H1 (cell line): ENCODE data around the gene C5. TPM values are rescaled to one million over a fixed set of nuclear protein-coding genes. Genes with fewer than 3 reads are reported as not detected.

Experiments used
- CTCF ChIA-PET: fragments of 300-600 bp; sonication (Branson Sonifier 250); formaldehyde crosslinking; loops from one replicate; lab custom pipeline; 2021; ENCODE audit not compliant: partially characterized antibody; lab: Charles Lee
- POLR2A ChIA-PET: fragments of 300-600 bp; sonication (Branson Sonifier 250); formaldehyde crosslinking; loops from one replicate; lab custom pipeline; 2021; ENCODE audit warnings: inconsistent platforms; ENCODE audit not compliant: partially characterized antibody; lab: Charles Lee
- DNase-seq, 2 experiments: peaks; one replicate each; pipeline versions ENCODE4 v3.0.0 to v3.0.0-alpha.2; 2010 to 2022; ENCODE audit warnings: low spot score in 2 of 2, low read depth in 1 of 2, mixed read lengths in 1 of 2
- FAIRE-seq: peaks from 2 replicates; lab custom pipeline; 2011; peaks lifted over from hg19 to GRCh38; lab: Jason Lieb, UNC
- H2AFZ ChIP-seq: 2 replicates; pipeline ENCODE4 v1.8.1; 2012; ENCODE audit warnings: low read length, inconsistent platforms
- H2AK5ac ChIP-seq: 2 replicates; pipeline ENCODE4 v1.6.1; 2013; ENCODE audit warnings: low read depth, low read length
- H2BK120ac ChIP-seq: replicated peaks from 2 replicates; pipeline ENCODE3; 2013; ENCODE audit warnings: low read depth, low read length, inconsistent platforms
- H2BK12ac ChIP-seq: 2 replicates; pipeline ENCODE4 v1.6.1; 2013; ENCODE audit warnings: low read depth, low read length
- H2BK15ac ChIP-seq: 2 replicates; pipeline ENCODE4 v1.6.1; 2013; ENCODE audit warnings: low read length
- H2BK20ac ChIP-seq: 2 replicates; pipeline ENCODE4 v1.6.1; 2013; ENCODE audit warnings: low read length
- H2BK5ac ChIP-seq: 2 replicates; pipeline ENCODE4 v1.6.1; 2013; ENCODE audit warnings: low read depth, low read length
- H3K14ac ChIP-seq: 2 replicates; pipeline ENCODE4 v1.6.1; 2013; ENCODE audit warnings: inconsistent platforms; ENCODE audit not compliant: insufficient read length
- H3K18ac ChIP-seq: 2 replicates; pipeline ENCODE4 v1.6.1; 2013; ENCODE audit warnings: low read length; ENCODE audit errors: extremely low read depth
- H3K23ac ChIP-seq: 2 replicates; pipeline ENCODE4 v1.6.1; 2013; ENCODE audit warnings: inconsistent platforms; ENCODE audit not compliant: insufficient read length
- H3K23me2 ChIP-seq: 2 replicates; pipeline ENCODE4 v1.6.1; 2013; ENCODE audit warnings: low read depth, low read length
- H3K27ac ChIP-seq: 2 replicates; pipeline ENCODE4 v1.6.1; 2011; ENCODE audit warnings: low read depth, low read length, inconsistent platforms
- H3K27me3 ChIP-seq, 4 experiments: replicated peaks in 1 of 4; 1 replicate in 1 of 4; 2 replicates in 3 of 4; pipeline versions ENCODE4 v1.6.1 to v1.8.1; 2011 to 2013; ENCODE audit warnings: low read length in 3 of 4, mild to moderate bottlenecking in 3 of 4, inconsistent platforms in 2 of 4, mixed read lengths in 2 of 4, moderate library complexity in 1 of 4; ENCODE audit not compliant: control insufficient read depth in 3 of 4, insufficient read depth in 3 of 4; ENCODE audit errors: extremely low read depth in 1 of 4
- H3K36me3 ChIP-seq, 4 experiments: 2 replicates each; pipeline versions ENCODE4 v1.6.1 to v1.8.1; 2011 to 2013; ENCODE audit warnings: mild to moderate bottlenecking in 4 of 4, low read length in 3 of 4, moderate library complexity in 2 of 4, control low read depth in 1 of 4, inconsistent platforms in 1 of 4; ENCODE audit not compliant: insufficient read depth in 4 of 4, control insufficient read depth in 2 of 4
- H3K4ac ChIP-seq: replicated peaks from 2 replicates; pipeline ENCODE3; 2013; ENCODE audit warnings: low read length, low read depth, mixed read lengths, inconsistent platforms; ENCODE audit not compliant: insufficient read length
- H3K4me1 ChIP-seq, 4 experiments: replicated peaks in 1 of 4; 1 replicate in 1 of 4; 2 replicates in 3 of 4; pipeline versions ENCODE4 v1.6.1 to v1.8.1; 2011 to 2013; ENCODE audit warnings: low read length in 3 of 4, inconsistent platforms in 2 of 4, mixed read lengths in 1 of 4; ENCODE audit not compliant: insufficient read depth in 4 of 4, control insufficient read depth in 3 of 4
- H3K4me2 ChIP-seq, 2 experiments: 2 replicates each; pipeline versions ENCODE4 v1.6.1 to v1.8.1; 2011 to 2013; ENCODE audit warnings: low read depth in 2 of 2, low read length in 2 of 2, control low read depth in 1 of 2, inconsistent platforms in 1 of 2, mild to moderate bottlenecking in 1 of 2; ENCODE audit not compliant: insufficient read depth in 1 of 2
- H3K4me3 ChIP-seq, 4 experiments: fragments of 200-600, 300-600 bp in 1 of 4; sonication (generic), shearing (Covaris generic), sonication (Bioruptor Twin) in 1 of 4; 2 replicates each; pipeline versions ENCODE4 v1.5.1 to v1.8.1; 2011 to 2016; ENCODE audit warnings: low read length in 4 of 4, low read depth in 3 of 4, control low read depth in 2 of 4, inconsistent platforms in 2 of 4, mild to moderate bottlenecking in 2 of 4, mixed read lengths in 1 of 4, moderate library complexity in 1 of 4; ENCODE audit not compliant: insufficient read depth in 2 of 4; ENCODE audit errors: extremely low read depth in 1 of 4
- H3K56ac ChIP-seq: replicated peaks from 2 replicates; pipeline ENCODE3; 2013; ENCODE audit warnings: low read depth, mild to moderate bottlenecking, mixed read lengths, low read length, inconsistent platforms; ENCODE audit not compliant: insufficient read length
- H3K79me1 ChIP-seq: 2 replicates; pipeline ENCODE4 v1.6.1; 2013; ENCODE audit warnings: low read depth, low read length, control low read depth
- H3K79me2 ChIP-seq, 2 experiments: 2 replicates each; pipeline versions ENCODE4 v1.6.1 to v1.8.1; 2012 to 2013; ENCODE audit warnings: low read length in 2 of 2, mild to moderate bottlenecking in 2 of 2, inconsistent platforms in 1 of 2; ENCODE audit not compliant: insufficient read depth in 2 of 2, control insufficient read depth in 1 of 2
- H3K9ac ChIP-seq, 4 experiments: replicated peaks in 1 of 4; 1 replicate in 1 of 4; 2 replicates in 3 of 4; pipeline versions ENCODE4 v1.6.1 to v1.8.1; 2011 to 2013; ENCODE audit warnings: low read depth in 3 of 4, low read length in 3 of 4, control low read depth in 2 of 4, mild to moderate bottlenecking in 2 of 4, moderate library complexity in 2 of 4, inconsistent platforms in 1 of 4; ENCODE audit errors: extremely low read depth in 1 of 4
- H3K9me3 ChIP-seq, 2 experiments: 2 replicates each; pipeline versions ENCODE4 v1.6.1 to v1.8.1; 2012 to 2013; ENCODE audit warnings: mild to moderate bottlenecking in 2 of 2, moderate library complexity in 2 of 2, control low read depth in 1 of 2, inconsistent platforms in 1 of 2, low read depth in 1 of 2, low read length in 1 of 2, mixed read lengths in 1 of 2; ENCODE audit not compliant: insufficient read depth in 2 of 2
- H4K20me1 ChIP-seq, 2 experiments: replicated peaks in 1 of 2; 2 replicates each; pipeline versions ENCODE3 to v1.8.1; 2011 to 2013; ENCODE audit warnings: inconsistent platforms in 2 of 2, low read length in 2 of 2, mild to moderate bottlenecking in 1 of 2; ENCODE audit not compliant: insufficient read depth in 2 of 2, control insufficient read depth in 1 of 2
- H4K5ac ChIP-seq: 2 replicates; pipeline ENCODE4 v1.6.1; 2013; ENCODE audit warnings: low read length, low read depth, mixed read lengths, inconsistent platforms; ENCODE audit not compliant: insufficient read length
- H4K8ac ChIP-seq: 2 replicates; pipeline ENCODE4 v1.8.0; 2013; ENCODE audit warnings: mild to moderate bottlenecking, moderate library complexity, low read length, inconsistent platforms; ENCODE audit not compliant: insufficient read depth; ENCODE audit errors: extremely low read depth
- H4K91ac ChIP-seq: replicated peaks from 2 replicates; pipeline ENCODE3; 2013; ENCODE audit warnings: low read length, mixed read lengths, inconsistent platforms; ENCODE audit not compliant: insufficient read length
- CBX5 ChIP-seq: fragments of 300-800, 300-1000 bp; sonication (generic); IDR thresholded peaks from 2 replicates; pipeline ENCODE4 v1.7.1; 2016; ENCODE audit warnings: antibody characterized with exemption, low read length, low read depth
- KDM5A ChIP-seq: fragments of 200-600 bp; IDR thresholded peaks from 2 replicates; pipeline ENCODE4 v1.7.1; 2012; ENCODE audit warnings: mild to moderate bottlenecking, low read length, inconsistent platforms, mixed read lengths
- POLR2AphosphoS5 ChIP-seq: IDR thresholded peaks from 2 replicates; pipeline ENCODE4 v1.6.1; 2011; ENCODE audit warnings: low read depth, low read length
- RXRA ChIP-seq: IDR thresholded peaks from 2 replicates; pipeline ENCODE4 v1.6.1; 2011; ENCODE audit warnings: low read depth, mild to moderate bottlenecking, low read length, moderate library complexity; ENCODE audit not compliant: insufficient read depth
- SAP30 ChIP-seq: fragments of 300-600 bp; sonication (generic); IDR thresholded peaks from 2 replicates; pipeline ENCODE4 v1.7.1; 2012; ENCODE audit warnings: low read length, moderate library complexity, mild to moderate bottlenecking, inconsistent platforms; ENCODE audit not compliant: insufficient read depth, insufficient replicate concordance
- SIRT6 ChIP-seq: IDR thresholded peaks from one replicate; pipeline ENCODE4 v1.7.1; 2012; ENCODE audit warnings: low read length, inconsistent platforms
- polyA plus RNA-seq, 7 experiments: library from polyadenylated mRNA; depleted of rRNA in 3 of 7; stranded (reverse) in 5 of 7; unstranded in 2 of 7; fragments of >200 nt in 5 of 7; fragments of 200-250 nt in 2 of 7; gene quantifications; 1 replicate in 5 of 7; 2 replicates in 1 of 7; 4 replicates in 1 of 7; pipeline versions ENCODE4 v1.2.1 to v1.2.3, GENCODE V29; 2011 to 2013; ENCODE audit warnings: missing spikeins in 2 of 7, mixed read lengths in 2 of 7
- total RNA-seq: library from RNA; stranded (reverse); fragmentation: NEBNext Ultra II Directional; extraction: Animal tissue kit (Norgen Biotek cat#: 25700); gene quantifications from 2 replicates; pipeline ENCODE4 v1.2.1, GENCODE V29; 2021

The C5 gene
- total and polyA plus RNA-seq, 2 of the 8 experiments (the other 6 are each of a cell fraction or from before 2014, with no cell fraction given): 0.24 to 0.35 TPM

DNA sequence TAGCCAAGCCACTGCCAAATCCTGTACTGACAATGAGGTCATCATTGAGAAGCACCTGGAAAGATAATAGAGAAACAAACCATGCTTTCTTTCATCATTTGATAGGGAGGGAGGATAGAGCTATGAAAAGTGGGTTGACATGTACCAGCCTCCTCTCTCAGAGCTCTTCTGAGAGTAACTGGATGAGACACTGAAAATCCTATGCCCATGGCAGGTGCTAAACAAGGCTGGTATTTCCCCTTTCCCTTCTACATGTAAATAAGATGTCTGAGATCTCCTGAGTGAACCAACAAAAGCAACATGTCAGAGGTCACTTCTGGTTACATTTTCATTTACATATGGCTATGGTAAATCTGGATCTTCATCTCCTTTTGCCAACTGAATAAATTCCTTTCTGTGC is 78.1 kb downstream of the C5 start:
- TF ChIP-seq POLR2AphosphoS5 (no peak), CBX5 (no peak), SAP30 (no peak), SIRT6 (no peak), RXRA (no peak), KDM5A (no peak)
- Histone ChIP-seq H2BK120ac (no peak overlapping the region), H3K4me1 (peaks cover 0 to 4% (median 0%) of the 10 kb centered on the region in 4 experiments; a peak in 1 of 7 replicates), H3K79me2 (no peaks in the 10 kb centered on the region), H2BK15ac (no peak overlapping the region), H3K23ac (no peak overlapping the region), H3K4me2 (no peak overlapping the region), H2BK20ac (no peak overlapping the region), H3K9ac (no peak overlapping the region), H3K23me2 (no peaks in the 10 kb centered on the region), H4K20me1 (no peaks in the 10 kb centered on the region), H3K4ac (no peak overlapping the region), H4K91ac (no peak overlapping the region), H3K36me3 (no peaks in the 10 kb centered on the region), H2BK12ac (no peak overlapping the region), H3K27me3 (no peaks in the 10 kb centered on the region), H3K79me1 (no peaks in the 10 kb centered on the region), H4K8ac (no peak overlapping the region), H3K18ac (no peak overlapping the region), H2BK5ac (no peak overlapping the region), H4K5ac (no peak overlapping the region), H3K14ac (no peak overlapping the region), H2AK5ac (no peak overlapping the region), H3K9me3 (no peaks in the 10 kb centered on the region), H3K56ac (no peak overlapping the region), H3K27ac (no peak overlapping the region), H3K4me3 (no peak overlapping the region), H2AFZ (no peak overlapping the region; the same call in 1 of the 2 replicates)
- no peak for FAIRE-seq
- POLR2A ChIA-PET: no interaction called here
- CTCF ChIA-PET: interaction anchor here (1.0 to 2.2 kb wide), 5 partner anchors 8 to 88 kb away, joined by 3 to 20 read pairs (median 3); no protein-coding TSS in a partner anchor
- DNase-seq: no peak
